Type B pancreatic cell (in vitro differentiated cells): ENCODE data around the gene SYNGAP1. TPM values are rescaled to one million over a fixed set of nuclear protein-coding genes. Genes with fewer than 3 reads are reported as not detected.

Experiments used
- DNase-seq: peaks from one replicate; pipeline ENCODE4 v3.0.0; 2021; ENCODE audit warnings: mixed read lengths; ENCODE audit not compliant: unreplicated experiment; ENCODE audit errors: extremely low spot score
- H3K27ac Mint-ChIP-seq: 2 replicates; pipeline ENCODE4 v1.8.0; 2021; ENCODE audit warnings: mild to moderate bottlenecking, mixed read lengths
- H3K27me3 Mint-ChIP-seq: 2 replicates; pipeline ENCODE4 v1.8.0; 2021; ENCODE audit warnings: mixed read lengths
- H3K36me3 Mint-ChIP-seq: 2 replicates; pipeline ENCODE4 v1.8.0; 2021; ENCODE audit warnings: mixed read lengths
- H3K4me1 Mint-ChIP-seq: one replicate; pipeline ENCODE4 v1.8.0; 2021; ENCODE audit warnings: mixed read lengths; ENCODE audit not compliant: unreplicated experiment
- H3K4me3 Mint-ChIP-seq: 2 replicates; pipeline ENCODE4 v1.8.0; 2021; ENCODE audit warnings: mild to moderate bottlenecking, mixed read lengths
- H3K9me3 Mint-ChIP-seq: 2 replicates; pipeline ENCODE4 v1.8.0; 2021; ENCODE audit warnings: mixed read lengths
- total RNA-seq: library from RNA; stranded (reverse); gene quantifications from 2 replicates; pipeline ENCODE4 v1.2.1, GENCODE V29; 2021; ENCODE audit warnings: low replicate concordance
- TF ChIP-seq, protein P1 (sequence below): fragments of 200-600 bp; sonication (generic); conservative IDR thresholded peaks from 2 replicates; pipeline ENCODE4 v1.5.0; 2021; ENCODE audit warnings: antibody characterized with exemption, mild to moderate bottlenecking

Gene SYNGAP1
- total RNA-seq, 1 donor from 2014 or later: 74.1 TPM

DNA sequence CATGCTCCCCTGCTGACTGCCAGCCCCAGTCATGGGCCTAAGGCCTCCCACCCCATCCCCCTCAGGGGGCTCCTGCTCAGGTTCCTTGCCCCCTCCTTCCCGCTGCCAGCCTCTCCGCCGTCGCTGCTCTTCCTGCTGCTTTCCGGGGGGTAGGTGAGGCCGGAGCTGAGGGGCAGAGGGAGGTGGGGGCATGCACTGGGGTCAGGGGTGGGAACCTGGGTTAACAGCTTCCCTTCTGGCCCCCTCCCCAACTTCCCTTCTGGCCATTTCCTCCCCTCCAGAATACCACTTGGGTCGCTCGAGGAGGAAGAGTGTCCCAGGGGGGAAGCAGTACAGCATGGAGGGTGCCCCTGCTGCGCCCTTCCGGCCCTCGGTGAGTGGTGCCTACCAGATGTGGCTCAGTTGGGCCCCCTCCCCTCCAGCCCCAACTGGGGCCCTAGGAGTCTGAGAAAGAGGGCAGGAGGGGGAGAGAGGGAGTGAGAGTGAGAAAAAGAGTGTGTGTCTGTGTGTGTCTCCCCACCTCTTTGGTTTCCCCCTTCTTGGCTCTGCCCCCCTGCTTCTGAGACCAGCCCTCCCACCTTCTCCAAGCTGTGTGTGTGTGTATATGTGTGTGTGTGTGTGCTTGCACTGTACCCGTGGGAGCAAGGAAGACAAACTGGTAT is 12.1 kb downstream of the SYNGAP1 start:
- H3K27ac Mint-ChIP-seq: no peak overlapping the region
- TF ChIP-seq, protein P1, sequence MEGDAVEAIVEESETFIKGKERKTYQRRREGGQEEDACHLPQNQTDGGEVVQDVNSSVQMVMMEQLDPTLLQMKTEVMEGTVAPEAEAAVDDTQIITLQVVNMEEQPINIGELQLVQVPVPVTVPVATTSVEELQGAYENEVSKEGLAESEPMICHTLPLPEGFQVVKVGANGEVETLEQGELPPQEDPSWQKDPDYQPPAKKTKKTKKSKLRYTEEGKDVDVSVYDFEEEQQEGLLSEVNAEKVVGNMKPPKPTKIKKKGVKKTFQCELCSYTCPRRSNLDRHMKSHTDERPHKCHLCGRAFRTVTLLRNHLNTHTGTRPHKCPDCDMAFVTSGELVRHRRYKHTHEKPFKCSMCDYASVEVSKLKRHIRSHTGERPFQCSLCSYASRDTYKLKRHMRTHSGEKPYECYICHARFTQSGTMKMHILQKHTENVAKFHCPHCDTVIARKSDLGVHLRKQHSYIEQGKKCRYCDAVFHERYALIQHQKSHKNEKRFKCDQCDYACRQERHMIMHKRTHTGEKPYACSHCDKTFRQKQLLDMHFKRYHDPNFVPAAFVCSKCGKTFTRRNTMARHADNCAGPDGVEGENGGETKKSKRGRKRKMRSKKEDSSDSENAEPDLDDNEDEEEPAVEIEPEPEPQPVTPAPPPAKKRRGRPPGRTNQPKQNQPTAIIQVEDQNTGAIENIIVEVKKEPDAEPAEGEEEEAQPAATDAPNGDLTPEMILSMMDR: no peak
- peak overlapping the region; percentile 67 for H3K4me3 Mint-ChIP-seq
- peaks cover 55% of the 10 kb centered on the region for H3K4me1 Mint-ChIP-seq
- no peak for DNase-seq
- H3K27me3 Mint-ChIP-seq: peaks cover 3% of the 10 kb centered on the region
- no peaks in the 10 kb centered on the region for H3K9me3 Mint-ChIP-seq
- peaks cover 17% of the 10 kb centered on the region for H3K36me3 Mint-ChIP-seq

DNA sequence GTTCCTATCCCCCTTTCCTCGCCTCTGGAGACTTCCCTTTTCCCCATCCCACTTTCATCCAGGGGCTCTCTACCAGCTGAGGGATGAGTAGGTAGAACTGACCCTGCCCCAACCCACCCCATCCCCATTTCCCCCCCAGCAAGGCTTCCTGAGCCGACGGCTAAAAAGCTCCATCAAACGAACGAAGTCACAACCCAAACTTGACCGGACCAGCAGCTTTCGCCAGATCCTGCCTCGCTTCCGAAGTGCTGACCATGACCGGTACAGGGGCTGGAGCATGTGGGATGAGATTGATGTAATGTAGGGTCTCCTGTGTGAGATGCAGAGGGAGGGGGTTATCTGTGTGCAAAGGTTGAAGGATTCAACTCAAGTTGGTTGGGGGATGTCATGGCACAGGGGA is 12.7 kb downstream of the SYNGAP1 start:
- peak overlapping the region; percentile 67 for H3K4me3 Mint-ChIP-seq
- H3K36me3 Mint-ChIP-seq: peaks cover 21% of the 10 kb centered on the region
- no peaks in the 10 kb centered on the region for H3K9me3 Mint-ChIP-seq
- peaks cover 3% of the 10 kb centered on the region for H3K27me3 Mint-ChIP-seq
- H3K27ac Mint-ChIP-seq: peak overlapping the region; percentile 46
- peaks cover 50% of the 10 kb centered on the region for H3K4me1 Mint-ChIP-seq
- TF ChIP-seq, protein P1: no peak
- DNase-seq: no peak

DNA sequence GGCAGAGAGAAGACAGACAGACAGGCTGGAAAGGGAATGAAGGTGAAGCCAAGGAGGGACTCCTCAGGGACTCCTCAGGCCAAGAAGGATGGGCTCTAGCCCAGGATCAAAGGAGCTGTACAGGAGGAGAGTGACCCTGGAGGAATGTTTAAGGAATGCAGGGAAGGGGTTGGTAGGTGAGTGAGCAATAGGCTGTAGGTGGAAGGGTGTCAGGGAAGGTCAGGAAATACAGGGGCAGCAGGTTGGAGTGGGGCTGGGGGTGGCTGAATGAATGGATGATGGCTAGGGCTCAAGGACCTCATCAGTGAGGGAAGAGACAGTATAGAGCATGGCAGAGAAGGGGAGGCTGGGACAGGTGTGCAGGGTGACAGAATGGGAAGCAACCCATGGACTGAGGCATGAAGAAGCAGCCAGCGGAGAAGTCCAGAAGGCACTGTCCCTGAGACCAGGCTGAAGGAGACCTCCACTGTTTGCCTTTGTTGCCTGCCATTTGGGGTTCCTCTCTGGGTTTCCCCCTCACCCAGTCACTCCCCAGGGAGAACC is 13.2 kb downstream of the SYNGAP1 start:
- Mint-ChIP-seq H3K9me3 (no peaks in the 10 kb centered on the region), H3K36me3 (peaks cover 22% of the 10 kb centered on the region), H3K4me1 (peaks cover 50% of the 10 kb centered on the region), H3K27ac (peak overlapping the region; percentile 46), H3K27me3 (peaks cover 3% of the 10 kb centered on the region), H3K4me3 (peak overlapping the region; percentile 67)
- no peak for DNase-seq
- TF ChIP-seq, protein P1: no peak

DNA sequence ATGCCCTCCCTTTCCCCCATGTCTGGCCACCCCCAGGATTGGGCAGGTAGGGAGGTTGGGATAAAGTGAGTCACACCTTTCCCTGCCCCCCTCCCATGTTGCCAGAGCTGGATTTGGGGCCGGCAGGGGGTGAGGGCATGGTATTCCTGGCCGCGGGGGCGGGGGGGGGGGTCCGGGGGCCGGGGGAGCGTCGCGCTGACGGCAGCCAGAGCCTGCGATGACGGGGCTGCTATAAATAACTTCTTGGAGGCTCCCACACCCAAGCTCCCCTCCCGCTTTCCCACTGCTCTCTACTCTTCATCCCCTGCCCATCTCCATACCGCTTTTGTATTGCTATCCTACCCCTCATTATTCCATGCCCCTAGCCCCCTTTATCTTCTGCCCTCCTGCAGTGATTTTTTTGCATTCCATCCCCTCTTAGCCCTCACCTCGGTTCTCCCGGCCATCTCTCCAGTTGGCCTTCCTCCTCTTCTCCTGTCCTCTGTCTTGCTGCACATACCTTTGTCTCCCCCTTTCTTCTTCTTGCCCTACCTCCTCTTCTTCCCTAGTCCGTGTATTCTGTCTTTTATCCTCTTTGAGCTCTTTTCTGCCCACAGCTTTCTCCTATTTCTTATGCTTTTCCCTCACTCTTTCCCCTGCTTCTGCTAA is 13.8 kb downstream of the SYNGAP1 start:
- TF ChIP-seq, protein P1: no peak
- peaks cover 3% of the 10 kb centered on the region for H3K27me3 Mint-ChIP-seq
- H3K27ac Mint-ChIP-seq: no peak overlapping the region
- DNase-seq: no peak
- peak overlapping the region; percentile 54 for H3K4me3 Mint-ChIP-seq
- H3K9me3 Mint-ChIP-seq: no peaks in the 10 kb centered on the region
- H3K36me3 Mint-ChIP-seq: peaks cover 22% of the 10 kb centered on the region
- peaks cover 45% of the 10 kb centered on the region for H3K4me1 Mint-ChIP-seq

DNA sequence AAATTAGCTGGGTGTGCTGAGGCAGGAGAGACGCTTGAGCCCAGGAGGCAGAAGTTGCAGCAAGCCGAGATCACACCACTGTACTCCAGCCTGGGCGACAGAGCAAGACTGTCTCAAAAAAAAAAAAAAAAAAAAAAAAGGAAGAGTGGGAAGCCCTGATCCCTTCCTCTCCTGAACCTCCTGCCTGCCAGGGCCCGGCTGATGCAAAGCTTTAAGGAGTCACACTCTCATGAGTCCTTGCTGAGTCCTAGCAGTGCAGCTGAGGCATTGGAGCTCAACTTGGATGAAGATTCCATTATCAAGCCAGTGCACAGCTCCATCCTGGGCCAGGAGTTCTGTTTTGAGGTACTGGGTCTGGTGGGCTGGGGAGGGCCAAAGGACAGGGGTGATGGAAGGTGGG is 15.1 kb downstream of the SYNGAP1 start:
- DNase-seq: no peak
- peaks cover 26% of the 10 kb centered on the region for H3K36me3 Mint-ChIP-seq
- no peak overlapping the region for H3K4me3 Mint-ChIP-seq
- TF ChIP-seq, protein P1: no peak
- H3K27ac Mint-ChIP-seq: no peak overlapping the region
- H3K4me1 Mint-ChIP-seq: peaks cover 32% of the 10 kb centered on the region
- peaks cover 3% of the 10 kb centered on the region for H3K27me3 Mint-ChIP-seq
- H3K9me3 Mint-ChIP-seq: no peaks in the 10 kb centered on the region
